Esophagus squamous epithelium (tissue), 5 donors: Measurements from ENCODE around the gene GANC. TPM values are rescaled to one million over a fixed set of nuclear protein-coding genes. Genes with fewer than 3 reads are reported as not detected.

Experiments used
- DNase-seq: peaks from one replicate; lab custom pipeline; 2025; lab: John Stamatoyannopoulos, UW
- H3K27ac ChIP-seq, 4 donors: fragments of 200-600 bp; sonication (generic); one replicate each; pipeline ENCODE4 v1.5.1; 2016 to 2019; ENCODE audit warnings: mild to moderate bottlenecking in 1 of 4
- H3K27me3 ChIP-seq, 4 donors: fragments of 200-600 bp; sonication (generic); 1 replicate in 3 of 4; 2 replicates in 1 of 4; pipeline versions ENCODE4 v1.5.1 to v1.6.0; 2017 to 2021; ENCODE audit warnings: antibody characterized with exemption in 1 of 4
- H3K36me3 ChIP-seq, 3 donors: fragments of 200-600 bp; sonication (generic); one replicate each; pipeline ENCODE4 v1.5.1; 2016 to 2019
- H3K4me1 ChIP-seq, 3 donors: fragments of 200-600 bp; sonication (generic); one replicate each; pipeline ENCODE4 v1.5.1; 2017 to 2019
- H3K4me3 ChIP-seq, 4 donors: fragments of 200-600 bp; sonication (generic); 1 replicate in 3 of 4; 2 replicates in 1 of 4; pipeline ENCODE4 v1.5.1; 2016 to 2019; ENCODE audit warnings: mild to moderate bottlenecking in 2 of 4, moderate library complexity in 1 of 4
- H3K9me3 ChIP-seq, 3 donors: fragments of 200-600 bp; sonication (generic); one replicate each; pipeline ENCODE4 v1.5.1; 2016 to 2019
- POLR2A ChIP-seq, 4 donors: fragments of 450-650 bp; IDR thresholded peaks; one replicate each; pipeline ENCODE4 v1.6.1; 2017; ENCODE audit warnings: antibody characterized with exemption in 4 of 4, mild to moderate bottlenecking in 4 of 4, moderate library complexity in 3 of 4
- WGBS, 2 donors: methylation state at CpG; one replicate each; pipeline ENCODE4 v1.1.5; 2018; 5-methylcytosine and 5-hydroxymethylcytosine counted together
- intact Hi-C: fragments of 100-400 bp; cut with DNase I; formaldehyde crosslinking; loops from one replicate; pipeline ENCODE4 v1.15.0; 2022
- total RNA-seq, 4 donors: library from RNA; depleted of rRNA; stranded (reverse); fragments of >200 nt; gene quantifications; one replicate each; pipeline ENCODE4 v1.1.0, GENCODE V29; 2016
- TF ChIP-seq, protein P1 (sequence below), 6 experiments: fragments of 450-650 bp in 4 of 6; fragments of 200-600 bp in 2 of 6; sonication (generic) in 2 of 6; IDR thresholded peaks; one replicate each; pipeline ENCODE4 v1.5.1; 2016 to 2019; ENCODE audit warnings: antibody characterized with exemption in 6 of 6, mild to moderate bottlenecking in 4 of 6, moderate library complexity in 4 of 6
- donor health status: DM: yes; HTN: yes; CAD: no.

GANC gene
- total RNA-seq, 4 donors from 2014 or later, result 15.0 to 29.1 (median 21.9) TPM

DNA sequence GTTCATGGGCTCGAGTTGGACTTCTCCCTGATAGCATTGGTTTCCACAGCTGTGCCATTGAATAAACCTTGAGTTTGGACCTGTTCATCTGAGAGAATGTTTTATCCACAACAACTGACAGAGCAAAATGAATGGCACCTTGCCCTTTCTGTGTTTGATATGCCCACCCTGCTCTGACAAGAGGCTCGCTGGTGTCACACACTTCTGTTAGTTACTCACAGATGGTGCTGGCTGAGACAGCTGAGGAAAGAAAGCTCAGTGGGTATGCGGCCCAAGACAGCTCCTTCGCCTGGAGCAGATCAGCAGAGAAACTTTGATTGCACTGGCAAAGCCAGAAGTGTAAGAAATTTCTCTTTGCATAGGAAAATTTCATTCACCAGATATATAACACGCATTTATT is 83.8 kb downstream of the GANC start:
- intact Hi-C loops, result no loop called here
- no peak overlapping the region for H3K27ac ChIP-seq
- DNase-seq, result no peak
- TF ChIP-seq, protein P1, sequence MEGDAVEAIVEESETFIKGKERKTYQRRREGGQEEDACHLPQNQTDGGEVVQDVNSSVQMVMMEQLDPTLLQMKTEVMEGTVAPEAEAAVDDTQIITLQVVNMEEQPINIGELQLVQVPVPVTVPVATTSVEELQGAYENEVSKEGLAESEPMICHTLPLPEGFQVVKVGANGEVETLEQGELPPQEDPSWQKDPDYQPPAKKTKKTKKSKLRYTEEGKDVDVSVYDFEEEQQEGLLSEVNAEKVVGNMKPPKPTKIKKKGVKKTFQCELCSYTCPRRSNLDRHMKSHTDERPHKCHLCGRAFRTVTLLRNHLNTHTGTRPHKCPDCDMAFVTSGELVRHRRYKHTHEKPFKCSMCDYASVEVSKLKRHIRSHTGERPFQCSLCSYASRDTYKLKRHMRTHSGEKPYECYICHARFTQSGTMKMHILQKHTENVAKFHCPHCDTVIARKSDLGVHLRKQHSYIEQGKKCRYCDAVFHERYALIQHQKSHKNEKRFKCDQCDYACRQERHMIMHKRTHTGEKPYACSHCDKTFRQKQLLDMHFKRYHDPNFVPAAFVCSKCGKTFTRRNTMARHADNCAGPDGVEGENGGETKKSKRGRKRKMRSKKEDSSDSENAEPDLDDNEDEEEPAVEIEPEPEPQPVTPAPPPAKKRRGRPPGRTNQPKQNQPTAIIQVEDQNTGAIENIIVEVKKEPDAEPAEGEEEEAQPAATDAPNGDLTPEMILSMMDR (IDR thresholded peaks at IDR 0.05), result no peak
- no peaks in the 10 kb centered on the region for H3K4me1 ChIP-seq
- no peaks in the 10 kb centered on the region for H3K27me3 ChIP-seq
- WGBS, 2 donors, result 77 to 88% methylated on average over 5 of the region's 5 CpGs
- peaks cover 0 to 82% (median 0%) of the 10 kb centered on the region in 3 donors for H3K36me3 ChIP-seq
- H3K9me3 ChIP-seq, result no peaks in the 10 kb centered on the region
- no peak overlapping the region for H3K4me3 ChIP-seq

DNA sequence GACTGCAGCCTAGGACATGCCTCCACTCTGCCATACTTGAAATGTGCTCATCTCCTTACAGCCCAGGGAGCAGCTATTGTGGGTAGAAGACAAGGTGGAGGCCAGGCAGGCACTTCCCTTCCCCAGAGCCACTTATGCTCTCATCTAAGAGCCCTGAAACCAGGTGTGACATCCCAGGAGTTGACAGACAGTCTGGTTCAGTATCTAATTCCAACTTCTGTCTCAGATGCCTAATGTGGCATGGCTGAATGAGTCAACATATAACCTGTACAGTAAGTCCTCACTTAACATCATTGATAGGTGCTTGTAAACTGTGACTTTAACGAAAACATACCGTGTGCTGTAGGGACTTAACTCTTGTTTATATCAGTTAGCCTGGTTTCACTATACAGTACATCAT is 85.1 kb downstream of the GANC start:
- Histone ChIP-seq H3K27me3 (no peaks in the 10 kb centered on the region), H3K4me1 (no peaks in the 10 kb centered on the region), H3K27ac (no peak overlapping the region), H3K9me3 (no peaks in the 10 kb centered on the region), H3K4me3 (no peak overlapping the region), H3K36me3 (peaks cover 0 to 69% (median 0%) of the 10 kb centered on the region in 3 donors)
- no peak for DNase-seq
- intact Hi-C loops, result no loop called here
- TF ChIP-seq POLR2A (IDR thresholded peaks at IDR 0.05), result no peak
- TF ChIP-seq, protein P1 (IDR thresholded peaks at IDR 0.05), result no peak
- WGBS, 2 donors, result 83 to 87% methylated on average over 2 of the region's 2 CpGs

DNA sequence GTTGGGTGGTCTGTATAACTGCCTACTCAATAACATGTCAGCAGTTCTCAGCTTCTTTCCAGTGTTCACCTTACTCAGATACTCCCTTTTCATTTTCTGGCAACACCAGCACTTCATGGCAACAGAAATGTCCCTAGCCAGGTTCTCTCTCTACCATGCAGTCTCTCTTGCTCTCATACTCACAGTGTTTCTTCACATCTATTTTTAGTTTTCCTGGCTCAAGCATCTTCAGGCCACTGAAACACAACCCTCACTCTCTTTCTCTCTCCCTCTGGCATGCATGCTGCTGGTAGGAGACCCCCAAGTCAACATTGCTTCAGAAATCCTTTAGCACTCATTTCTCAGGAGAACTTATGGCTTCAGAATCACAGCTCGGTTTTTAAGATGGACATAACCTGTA is 86.2 kb downstream of the GANC start, which contains the start of gene CAPN3:
CAPN3 (plus strand) TSS at position 253 of the 400 bp plus-strand sequence. CDS start 305 bp downstream, outside the sequence.
- intact Hi-C loops, result no loop called here
- Histone ChIP-seq H3K36me3 (peaks cover 0 to 58% (median 0%) of the 10 kb centered on the region in 3 donors), H3K4me1 (peaks cover 0 to 4% (median 0%) of the 10 kb centered on the region in 3 donors), H3K4me3 (no peak within 1 kb of the TSS), H3K27ac (no peak within 1 kb of the TSS), H3K27me3 (no peaks in the 10 kb centered on the region), H3K9me3 (no peaks in the 10 kb centered on the region)
- WGBS, 2 donors, result 80 to 84% methylated on average over 1 of the region's 1 CpG
- TF ChIP-seq, protein P1 (IDR thresholded peaks at IDR 0.05), result no peak
- TF ChIP-seq POLR2A (IDR thresholded peaks at IDR 0.05), result no peak
- no peak for DNase-seq

DNA sequence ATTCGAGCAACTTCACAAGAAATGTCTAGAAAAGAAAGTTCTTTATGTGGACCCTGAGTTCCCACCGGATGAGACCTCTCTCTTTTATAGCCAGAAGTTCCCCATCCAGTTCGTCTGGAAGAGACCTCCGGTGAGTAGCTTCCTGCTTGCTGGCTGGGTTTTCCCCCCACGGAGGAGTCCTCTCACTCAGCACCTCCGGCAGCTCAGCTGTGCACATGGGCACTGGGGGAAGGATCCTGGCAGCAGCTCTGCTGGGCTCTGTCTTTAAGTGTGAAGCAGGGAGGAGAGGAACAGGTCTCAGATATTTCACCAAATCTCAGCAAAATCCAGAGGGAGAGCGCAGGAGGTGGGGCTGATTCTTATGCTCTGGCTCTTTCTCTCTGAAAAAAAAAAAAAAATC is 87.0 kb downstream of the GANC start:
- Histone ChIP-seq H3K4me1 (peaks cover 0 to 8% (median 0%) of the 10 kb centered on the region in 3 donors), H3K4me3 (no peak overlapping the region), H3K36me3 (peaks cover 0 to 51% (median 0%) of the 10 kb centered on the region in 3 donors), H3K27ac (no peak overlapping the region), H3K27me3 (no peaks in the 10 kb centered on the region), H3K9me3 (no peaks in the 10 kb centered on the region)
- intact Hi-C loops, result no loop called here
- DNase-seq, result no peak
- WGBS, 2 donors, result 85% methylated on average over 5 to 7 of the region's 7 CpGs
- no peak for TF ChIP-seq POLR2A (IDR thresholded peaks at IDR 0.05)
- TF ChIP-seq, protein P1 (IDR thresholded peaks at IDR 0.05), result no peak

DNA sequence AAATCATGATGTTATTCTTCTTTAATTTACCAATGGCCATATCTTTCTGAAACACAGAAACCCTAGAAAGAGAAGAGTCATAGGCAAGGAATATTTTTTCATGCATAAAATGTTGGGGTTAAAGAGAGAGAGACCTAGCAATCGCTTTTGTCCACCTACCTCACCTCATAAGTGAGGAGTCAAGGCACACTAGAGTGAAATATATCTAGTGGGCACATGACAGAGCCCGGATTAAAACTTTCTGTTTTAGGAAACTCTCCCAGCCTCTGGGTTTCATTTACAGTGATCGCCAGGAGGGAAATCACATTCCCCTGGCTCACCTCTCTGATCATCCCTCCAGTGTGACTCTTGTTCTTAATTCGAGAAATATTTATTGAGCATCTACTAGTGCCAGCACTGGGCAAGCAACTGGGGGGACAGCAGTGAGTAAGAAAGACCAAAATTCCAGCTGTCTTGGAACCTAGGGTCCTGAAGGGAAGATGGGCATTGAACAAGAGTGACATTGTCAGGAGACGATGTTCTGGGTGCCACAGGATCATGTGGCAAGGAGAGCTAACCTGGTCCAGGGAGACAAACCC is 87.6 kb downstream of the GANC start:
- no peak overlapping the region for H3K27ac ChIP-seq
- peaks cover 0 to 45% (median 0%) of the 10 kb centered on the region in 3 donors for H3K36me3 ChIP-seq
- 93 to 99% methylated on average over 5 of the region's 5 CpGs for WGBS, 2 donors
- H3K9me3 ChIP-seq, result no peaks in the 10 kb centered on the region
- H3K27me3 ChIP-seq, result no peaks in the 10 kb centered on the region
- H3K4me3 ChIP-seq, result no peak overlapping the region
- DNase-seq, result no peak
- intact Hi-C loops, result no loop called here
- TF ChIP-seq, protein P1 (IDR thresholded peaks at IDR 0.05), result no peak
- no peak for TF ChIP-seq POLR2A (IDR thresholded peaks at IDR 0.05)
- H3K4me1 ChIP-seq, result peaks cover 0 to 8% (median 0%) of the 10 kb centered on the region in 3 donors
